ENCODE results near the gene AUTS2. TPM values are rescaled to one million over a fixed set of nuclear protein-coding genes. Genes with fewer than 3 reads are reported as not detected.
A peak's percentile ranks its signal among the peaks of the same experiment; 100 is the strongest.

Gene AUTS2
- total and polyA plus RNA-seq, 2 experiments from 2014 or later, result 32.0 to 91.0 TPM

DNA sequence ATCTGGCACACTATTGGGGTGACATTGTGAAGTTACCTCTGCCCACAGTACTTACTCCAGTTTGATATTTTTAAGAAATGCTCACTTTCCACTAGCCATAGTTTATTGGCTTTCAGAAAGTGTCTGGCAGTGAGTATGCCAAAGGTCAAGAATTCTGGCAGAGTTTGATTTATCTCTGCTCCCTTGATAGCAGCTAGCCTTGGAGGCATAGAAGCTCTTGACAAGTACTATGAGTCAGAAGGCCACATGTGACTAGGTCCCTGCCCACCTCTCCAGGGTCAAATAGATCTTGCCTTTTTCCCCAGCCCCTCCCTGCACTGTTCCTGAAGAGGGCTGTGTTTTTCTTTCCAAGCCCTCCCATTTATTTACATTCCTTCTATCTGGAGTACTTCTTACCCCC, 202.2 kb downstream of the AUTS2 start:
- Histone ChIP-seq H3K27ac (ENCODE audit: low read depth) (no peak overlapping the region), H3F3A (replicated peaks; ENCODE audit: low read depth) (no peaks in the 10 kb centered on the region), H4K20me1 (replicated peaks; ENCODE audit: insufficient read depth) (no peaks in the 10 kb centered on the region), H3K27me3 (ENCODE audit: insufficient read depth) (no peaks in the 10 kb centered on the region), H3K36me3 (ENCODE audit: insufficient read depth) (no peaks in the 10 kb centered on the region), H3K4me3 (no peak overlapping the region), H3K4me1 (ENCODE audit: insufficient read depth) (no peaks in the 10 kb centered on the region; the same call in 1 of the 2 replicates), H3K4me2 (no peak overlapping the region), H2AFZ (no peak overlapping the region), H3K79me2 (replicated peaks; ENCODE audit: insufficient read depth) (no peaks in the 10 kb centered on the region; the same call in 1 of the 2 replicates), H3K9me2 (ENCODE audit: insufficient read depth) (no peaks in the 10 kb centered on the region)
- peak; percentile 56 for ATAC-seq
- H3K27me3 Mint-ChIP-seq (ENCODE audit: insufficient read depth, low read depth, poor library complexity), result no peaks in the 10 kb centered on the region
- no peak overlapping the region for H3K27ac Mint-ChIP-seq
- H3K4me3 Mint-ChIP-seq, result no peak overlapping the region
- H3K9me3 Mint-ChIP-seq, result no peaks in the 10 kb centered on the region
- H3K4me1 Mint-ChIP-seq, result peaks cover 21% of the 10 kb centered on the region
- no peaks in the 10 kb centered on the region for H3K36me3 Mint-ChIP-seq (ENCODE audit: low read depth)
- TF ChIP-seq POLR2AphosphoS5 (IDR thresholded peaks at IDR 0.05; ENCODE audit: low read depth) (no peak), ZNF331 (CRISPR knock-in tag; IDR thresholded peaks at IDR 0.05; ENCODE audit: low read depth) (no peak), JUNB (IDR thresholded peaks at IDR 0.05; ENCODE audit: unreplicated experiment) (no peak), EZH2 (IDR thresholded peaks at IDR 0.05; ENCODE audit: low read depth, unreplicated experiment) (no peak), CREB1 (CRISPR knock-in tag; IDR thresholded peaks at IDR 0.05; ENCODE audit: low read depth) (no peak), EZH2phosphoT487 (IDR thresholded peaks at IDR 0.05; ENCODE audit: unreplicated experiment) (no peak), ZNF114 (CRISPR knock-in tag; IDR thresholded peaks at IDR 0.05) (no peak), NANOG (IDR thresholded peaks at IDR 0.05; ENCODE audit: borderline replicate concordance) (no peak), STAT1 (IDR thresholded peaks at IDR 0.05; ENCODE audit: unreplicated experiment) (no peak)
- TF ChIP-seq, protein P1, sequence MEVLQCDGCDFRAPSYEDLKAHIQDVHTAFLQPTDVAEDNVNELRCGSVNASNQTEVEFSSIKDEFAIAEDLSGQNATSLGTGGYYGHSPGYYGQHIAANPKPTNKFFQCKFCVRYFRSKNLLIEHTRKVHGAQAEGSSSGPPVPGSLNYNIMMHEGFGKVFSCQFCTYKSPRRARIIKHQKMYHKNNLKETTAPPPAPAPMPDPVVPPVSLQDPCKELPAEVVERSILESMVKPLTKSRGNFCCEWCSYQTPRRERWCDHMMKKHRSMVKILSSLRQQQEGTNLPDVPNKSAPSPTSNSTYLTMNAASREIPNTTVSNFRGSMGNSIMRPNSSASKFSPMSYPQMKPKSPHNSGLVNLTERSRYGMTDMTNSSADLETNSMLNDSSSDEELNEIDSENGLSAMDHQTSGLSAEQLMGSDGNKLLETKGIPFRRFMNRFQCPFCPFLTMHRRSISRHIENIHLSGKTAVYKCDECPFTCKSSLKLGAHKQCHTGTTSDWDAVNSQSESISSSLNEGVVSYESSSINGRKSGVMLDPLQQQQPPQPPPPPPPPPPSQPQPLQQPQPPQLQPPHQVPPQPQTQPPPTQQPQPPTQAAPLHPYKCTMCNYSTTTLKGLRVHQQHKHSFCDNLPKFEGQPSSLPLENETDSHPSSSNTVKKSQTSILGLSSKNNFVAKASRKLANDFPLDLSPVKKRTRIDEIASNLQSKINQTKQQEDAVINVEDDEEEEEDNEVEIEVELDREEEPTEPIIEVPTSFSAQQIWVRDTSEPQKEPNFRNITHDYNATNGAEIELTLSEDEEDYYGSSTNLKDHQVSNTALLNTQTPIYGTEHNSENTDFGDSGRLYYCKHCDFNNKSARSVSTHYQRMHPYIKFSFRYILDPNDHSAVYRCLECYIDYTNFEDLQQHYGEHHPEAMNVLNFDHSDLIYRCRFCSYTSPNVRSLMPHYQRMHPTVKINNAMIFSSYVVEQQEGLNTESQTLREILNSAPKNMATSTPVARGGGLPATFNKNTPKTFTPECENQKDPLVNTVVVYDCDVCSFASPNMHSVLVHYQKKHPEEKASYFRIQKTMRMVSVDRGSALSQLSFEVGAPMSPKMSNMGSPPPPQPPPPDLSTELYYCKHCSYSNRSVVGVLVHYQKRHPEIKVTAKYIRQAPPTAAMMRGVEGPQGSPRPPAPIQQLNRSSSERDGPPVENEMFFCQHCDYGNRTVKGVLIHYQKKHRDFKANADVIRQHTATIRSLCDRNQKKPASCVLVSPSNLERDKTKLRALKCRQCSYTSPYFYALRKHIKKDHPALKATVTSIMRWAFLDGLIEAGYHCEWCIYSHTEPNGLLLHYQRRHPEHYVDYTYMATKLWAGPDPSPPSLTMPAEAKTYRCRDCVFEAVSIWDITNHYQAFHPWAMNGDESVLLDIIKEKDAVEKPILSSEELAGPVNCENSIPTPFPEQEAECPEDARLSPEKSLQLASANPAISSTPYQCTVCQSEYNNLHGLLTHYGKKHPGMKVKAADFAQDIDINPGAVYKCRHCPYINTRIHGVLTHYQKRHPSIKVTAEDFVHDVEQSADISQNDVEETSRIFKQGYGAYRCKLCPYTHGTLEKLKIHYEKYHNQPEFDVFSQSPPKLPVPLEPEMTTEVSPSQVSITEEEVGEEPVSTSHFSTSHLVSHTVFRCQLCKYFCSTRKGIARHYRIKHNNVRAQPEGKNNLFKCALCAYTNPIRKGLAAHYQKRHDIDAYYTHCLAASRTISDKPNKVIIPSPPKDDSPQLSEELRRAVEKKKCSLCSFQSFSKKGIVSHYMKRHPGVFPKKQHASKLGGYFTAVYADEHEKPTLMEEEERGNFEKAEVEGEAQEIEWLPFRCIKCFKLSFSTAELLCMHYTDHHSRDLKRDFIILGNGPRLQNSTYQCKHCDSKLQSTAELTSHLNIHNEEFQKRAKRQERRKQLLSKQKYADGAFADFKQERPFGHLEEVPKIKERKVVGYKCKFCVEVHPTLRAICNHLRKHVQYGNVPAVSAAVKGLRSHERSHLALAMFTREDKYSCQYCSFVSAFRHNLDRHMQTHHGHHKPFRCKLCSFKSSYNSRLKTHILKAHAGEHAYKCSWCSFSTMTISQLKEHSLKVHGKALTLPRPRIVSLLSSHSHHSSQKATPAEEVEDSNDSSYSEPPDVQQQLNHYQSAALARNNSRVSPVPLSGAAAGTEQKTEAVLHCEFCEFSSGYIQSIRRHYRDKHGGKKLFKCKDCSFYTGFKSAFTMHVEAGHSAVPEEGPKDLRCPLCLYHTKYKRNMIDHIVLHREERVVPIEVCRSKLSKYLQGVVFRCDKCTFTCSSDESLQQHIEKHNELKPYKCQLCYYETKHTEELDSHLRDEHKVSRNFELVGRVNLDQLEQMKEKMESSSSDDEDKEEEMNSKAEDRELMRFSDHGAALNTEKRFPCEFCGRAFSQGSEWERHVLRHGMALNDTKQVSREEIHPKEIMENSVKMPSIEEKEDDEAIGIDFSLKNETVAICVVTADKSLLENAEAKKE (CRISPR knock-in tag; IDR thresholded peaks at IDR 0.05), result no peak
- TF ChIP-seq, protein P2, sequence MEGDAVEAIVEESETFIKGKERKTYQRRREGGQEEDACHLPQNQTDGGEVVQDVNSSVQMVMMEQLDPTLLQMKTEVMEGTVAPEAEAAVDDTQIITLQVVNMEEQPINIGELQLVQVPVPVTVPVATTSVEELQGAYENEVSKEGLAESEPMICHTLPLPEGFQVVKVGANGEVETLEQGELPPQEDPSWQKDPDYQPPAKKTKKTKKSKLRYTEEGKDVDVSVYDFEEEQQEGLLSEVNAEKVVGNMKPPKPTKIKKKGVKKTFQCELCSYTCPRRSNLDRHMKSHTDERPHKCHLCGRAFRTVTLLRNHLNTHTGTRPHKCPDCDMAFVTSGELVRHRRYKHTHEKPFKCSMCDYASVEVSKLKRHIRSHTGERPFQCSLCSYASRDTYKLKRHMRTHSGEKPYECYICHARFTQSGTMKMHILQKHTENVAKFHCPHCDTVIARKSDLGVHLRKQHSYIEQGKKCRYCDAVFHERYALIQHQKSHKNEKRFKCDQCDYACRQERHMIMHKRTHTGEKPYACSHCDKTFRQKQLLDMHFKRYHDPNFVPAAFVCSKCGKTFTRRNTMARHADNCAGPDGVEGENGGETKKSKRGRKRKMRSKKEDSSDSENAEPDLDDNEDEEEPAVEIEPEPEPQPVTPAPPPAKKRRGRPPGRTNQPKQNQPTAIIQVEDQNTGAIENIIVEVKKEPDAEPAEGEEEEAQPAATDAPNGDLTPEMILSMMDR (conservative IDR thresholded peaks at IDR 0.05; ENCODE audit: low read depth in 2 of 2), result no peak
- TF ChIP-seq, protein P3, sequence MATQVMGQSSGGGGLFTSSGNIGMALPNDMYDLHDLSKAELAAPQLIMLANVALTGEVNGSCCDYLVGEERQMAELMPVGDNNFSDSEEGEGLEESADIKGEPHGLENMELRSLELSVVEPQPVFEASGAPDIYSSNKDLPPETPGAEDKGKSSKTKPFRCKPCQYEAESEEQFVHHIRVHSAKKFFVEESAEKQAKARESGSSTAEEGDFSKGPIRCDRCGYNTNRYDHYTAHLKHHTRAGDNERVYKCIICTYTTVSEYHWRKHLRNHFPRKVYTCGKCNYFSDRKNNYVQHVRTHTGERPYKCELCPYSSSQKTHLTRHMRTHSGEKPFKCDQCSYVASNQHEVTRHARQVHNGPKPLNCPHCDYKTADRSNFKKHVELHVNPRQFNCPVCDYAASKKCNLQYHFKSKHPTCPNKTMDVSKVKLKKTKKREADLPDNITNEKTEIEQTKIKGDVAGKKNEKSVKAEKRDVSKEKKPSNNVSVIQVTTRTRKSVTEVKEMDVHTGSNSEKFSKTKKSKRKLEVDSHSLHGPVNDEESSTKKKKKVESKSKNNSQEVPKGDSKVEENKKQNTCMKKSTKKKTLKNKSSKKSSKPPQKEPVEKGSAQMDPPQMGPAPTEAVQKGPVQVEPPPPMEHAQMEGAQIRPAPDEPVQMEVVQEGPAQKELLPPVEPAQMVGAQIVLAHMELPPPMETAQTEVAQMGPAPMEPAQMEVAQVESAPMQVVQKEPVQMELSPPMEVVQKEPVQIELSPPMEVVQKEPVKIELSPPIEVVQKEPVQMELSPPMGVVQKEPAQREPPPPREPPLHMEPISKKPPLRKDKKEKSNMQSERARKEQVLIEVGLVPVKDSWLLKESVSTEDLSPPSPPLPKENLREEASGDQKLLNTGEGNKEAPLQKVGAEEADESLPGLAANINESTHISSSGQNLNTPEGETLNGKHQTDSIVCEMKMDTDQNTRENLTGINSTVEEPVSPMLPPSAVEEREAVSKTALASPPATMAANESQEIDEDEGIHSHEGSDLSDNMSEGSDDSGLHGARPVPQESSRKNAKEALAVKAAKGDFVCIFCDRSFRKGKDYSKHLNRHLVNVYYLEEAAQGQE (IDR thresholded peaks at IDR 0.05; ENCODE audit: unreplicated experiment), result no peak
- TF ChIP-seq, protein P4, sequence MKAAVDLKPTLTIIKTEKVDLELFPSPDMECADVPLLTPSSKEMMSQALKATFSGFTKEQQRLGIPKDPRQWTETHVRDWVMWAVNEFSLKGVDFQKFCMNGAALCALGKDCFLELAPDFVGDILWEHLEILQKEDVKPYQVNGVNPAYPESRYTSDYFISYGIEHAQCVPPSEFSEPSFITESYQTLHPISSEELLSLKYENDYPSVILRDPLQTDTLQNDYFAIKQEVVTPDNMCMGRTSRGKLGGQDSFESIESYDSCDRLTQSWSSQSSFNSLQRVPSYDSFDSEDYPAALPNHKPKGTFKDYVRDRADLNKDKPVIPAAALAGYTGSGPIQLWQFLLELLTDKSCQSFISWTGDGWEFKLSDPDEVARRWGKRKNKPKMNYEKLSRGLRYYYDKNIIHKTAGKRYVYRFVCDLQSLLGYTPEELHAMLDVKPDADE (IDR thresholded peaks at IDR 0.05), result no peak
- DNase-seq (ENCODE audit: low spot score), result peak; percentile 35

Data from GM23338 (cell line).